Measurements from ENCODE around the gene TIRAP.

The TIRAP gene

GRCh38 chr11:126332221-126332711, 49.4 kb downstream of the TIRAP start:
- Mint-ChIP-seq H3K4me3 (no peak overlapping the region), H3K36me3 (ENCODE audit: low read depth) (peaks cover 17% of the 10 kb centered on the region), H3K4me1 (peaks cover 36% of the 10 kb centered on the region), H3K9me3 (no peaks in the 10 kb centered on the region), H3K27me3 (ENCODE audit: low read depth) (peaks cover 4% of the 10 kb centered on the region), H3K27ac (peak overlapping the region in 1 of 3 experiments; percentile 33)
- TF ChIP-seq CTCF (IDR thresholded peaks at IDR 0.05; ENCODE audit: unreplicated experiment in 3 of 3) = no peak

- peaks cover 38% of the 10 kb centered on the region for H3K4me1 Mint-ChIP-seq
- no peak overlapping the region for H3K27ac Mint-ChIP-seq
- H3K4me3 Mint-ChIP-seq = no peak overlapping the region
- no peak for TF ChIP-seq CTCF (IDR thresholded peaks at IDR 0.05; ENCODE audit: unreplicated experiment in 3 of 3)
- H3K27me3 Mint-ChIP-seq (ENCODE audit: low read depth) = peaks cover 4% of the 10 kb centered on the region
- peaks cover 17% of the 10 kb centered on the region for H3K36me3 Mint-ChIP-seq (ENCODE audit: low read depth)
- H3K9me3 Mint-ChIP-seq = no peaks in the 10 kb centered on the region
These were observed 50.2 kb downstream of the TIRAP start for GRCh38 chr11:126333142-126333541.

- Mint-ChIP-seq H3K9me3 (no peaks in the 10 kb centered on the region), H3K27ac (peak overlapping the region in 2 of 3 experiments; percentile 5 to 71), H3K4me3 (no peak overlapping the region), H3K27me3 (ENCODE audit: low read depth) (peaks cover 7% of the 10 kb centered on the region), H3K4me1 (peaks cover 52% of the 10 kb centered on the region), H3K36me3 (ENCODE audit: low read depth) (peaks cover 17% of the 10 kb centered on the region)
- TF ChIP-seq CTCF (IDR thresholded peaks at IDR 0.05; ENCODE audit: unreplicated experiment in 3 of 3) = no peak
These were observed 52.0 kb downstream of the TIRAP start for GRCh38 chr11:126334659-126335462.

GRCh38 chr11:126335463-126335760, 52.5 kb downstream of the TIRAP start:
- TF ChIP-seq CTCF (IDR thresholded peaks at IDR 0.05; ENCODE audit: unreplicated experiment in 3 of 3) = no peak
- Mint-ChIP-seq H3K9me3 (no peaks in the 10 kb centered on the region), H3K27me3 (ENCODE audit: low read depth) (peaks cover 7% of the 10 kb centered on the region), H3K36me3 (ENCODE audit: low read depth) (peaks cover 17% of the 10 kb centered on the region), H3K4me1 (peaks cover 55% of the 10 kb centered on the region), H3K27ac (no peak overlapping the region), H3K4me3 (no peak overlapping the region)

GRCh38 chr11:126336138-126336541, 53.2 kb downstream of the TIRAP start:
- H3K9me3 Mint-ChIP-seq = no peaks in the 10 kb centered on the region
- no peak for TF ChIP-seq CTCF (IDR thresholded peaks at IDR 0.05; ENCODE audit: unreplicated experiment in 3 of 3)
- H3K4me1 Mint-ChIP-seq = peaks cover 62% of the 10 kb centered on the region
- peaks cover 18% of the 10 kb centered on the region for H3K36me3 Mint-ChIP-seq (ENCODE audit: low read depth)
- H3K4me3 Mint-ChIP-seq = no peak overlapping the region
- H3K27me3 Mint-ChIP-seq (ENCODE audit: low read depth) = peaks cover 8% of the 10 kb centered on the region
- H3K27ac Mint-ChIP-seq = peak overlapping the region; percentile 4 to 47 (median 26)

- peaks cover 21% of the 10 kb centered on the region for H3K36me3 Mint-ChIP-seq (ENCODE audit: low read depth)
- H3K4me1 Mint-ChIP-seq = peaks cover 68% of the 10 kb centered on the region
- no peaks in the 10 kb centered on the region for H3K9me3 Mint-ChIP-seq
- H3K27me3 Mint-ChIP-seq (ENCODE audit: low read depth) = peaks cover 10% of the 10 kb centered on the region
- H3K27ac Mint-ChIP-seq = peak overlapping the region in 2 of 3 experiments; percentile 4 to 47
- no peak for TF ChIP-seq CTCF (IDR thresholded peaks at IDR 0.05; ENCODE audit: unreplicated experiment in 3 of 3)
- no peak overlapping the region for H3K4me3 Mint-ChIP-seq
These were observed 53.8 kb downstream of the TIRAP start for GRCh38 chr11:126336671-126337101.

Measured in nephron (organoid).